GM18868 (cell line): Measurements from ENCODE around the gene LRRC7.
A peak's percentile ranks its signal among the peaks of the same experiment; 100 is the strongest.
"Not testable (repeated sequence)": the region's sequence is repeated elsewhere in the genome, so short reads cannot be mapped to it uniquely, and the experiment has no call there.

Experiments
- ATAC-seq: cut with Tn5 transposase; IDR thresholded peaks from one replicate; pipeline ENCODE4 v1.9.1; 2021; ENCODE audit warnings: mild to moderate bottlenecking, moderate library complexity; ENCODE audit not compliant: unreplicated experiment

The LRRC7 gene

DNA sequence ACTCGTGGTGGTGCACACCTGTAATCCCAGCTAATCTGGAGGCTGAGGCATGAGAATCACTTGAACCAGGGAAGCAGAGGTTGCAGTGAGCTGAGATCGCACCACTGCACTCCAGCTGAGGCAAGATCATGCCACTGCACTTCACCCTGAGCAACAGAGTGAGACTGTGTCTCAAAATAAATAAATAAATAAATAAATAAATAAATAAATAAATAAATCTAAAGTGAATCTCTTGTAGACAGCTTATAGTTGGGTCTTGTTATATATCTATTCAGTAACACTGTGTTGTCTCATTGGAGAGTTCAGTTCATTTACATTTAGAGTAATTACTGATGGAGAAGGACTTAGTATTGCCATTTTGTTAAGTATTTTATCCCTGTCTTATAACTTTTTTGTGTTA lies 379.2 kb downstream of the LRRC7 start:
- ATAC-seq: no peak

DNA sequence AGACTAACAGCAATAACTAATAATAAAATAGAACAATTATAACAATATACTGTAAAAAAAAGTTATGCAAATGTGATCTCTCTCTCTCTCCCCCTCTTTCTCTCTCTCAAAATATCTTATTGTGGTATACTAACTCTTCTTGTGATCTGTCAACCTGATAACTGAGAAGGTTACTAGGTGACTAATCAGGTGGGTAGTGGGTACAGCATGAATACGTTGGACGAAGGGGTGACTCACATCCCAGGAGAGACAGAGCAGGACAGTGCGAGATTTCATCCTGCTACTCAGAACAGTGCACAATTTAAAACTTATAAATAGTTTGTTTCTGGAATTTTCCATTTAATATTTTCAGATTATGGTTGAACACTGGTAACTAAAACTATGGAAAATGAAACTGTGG lies 380.1 kb downstream of the LRRC7 start:
- no peak for ATAC-seq

DNA sequence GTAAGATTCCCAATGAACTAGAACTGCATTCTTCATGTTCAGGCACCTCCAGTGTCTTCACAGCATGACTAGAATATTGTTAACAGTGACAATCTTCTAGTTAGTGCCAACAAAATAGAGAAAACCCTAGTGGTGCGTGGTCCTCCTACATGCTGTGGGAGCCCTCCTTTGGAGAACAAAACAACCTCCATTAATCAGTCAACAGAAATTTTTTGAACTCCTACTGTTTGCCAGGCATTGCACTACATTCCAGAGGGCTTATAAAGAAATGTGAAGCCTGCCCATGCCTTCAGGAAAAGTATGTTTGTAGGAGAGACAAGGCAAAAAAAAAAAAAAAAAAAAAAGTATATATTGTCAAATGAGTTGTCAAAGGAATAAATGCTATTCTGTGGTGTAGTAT lies 385.0 kb downstream of the LRRC7 start:
- no peak for ATAC-seq

DNA sequence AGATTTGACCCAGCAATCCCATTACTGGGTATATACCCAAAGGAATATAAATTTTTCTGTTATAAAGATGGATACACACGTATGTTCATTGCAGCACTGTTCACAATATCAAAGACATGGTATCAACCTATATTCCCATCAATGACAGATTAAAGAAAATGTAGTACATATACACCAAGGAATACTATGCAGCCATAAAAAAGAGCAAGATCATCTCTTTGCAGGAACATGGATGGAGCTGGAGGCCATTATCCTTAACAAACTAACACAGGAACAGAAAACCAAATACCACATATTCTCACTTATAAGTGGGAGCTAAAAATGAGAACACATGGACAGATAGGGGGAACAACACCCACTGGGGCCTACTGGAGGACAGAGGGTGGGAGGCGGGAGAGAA lies 394.7 kb downstream of the LRRC7 start:
- ATAC-seq: not testable (repeated sequence)

DNA sequence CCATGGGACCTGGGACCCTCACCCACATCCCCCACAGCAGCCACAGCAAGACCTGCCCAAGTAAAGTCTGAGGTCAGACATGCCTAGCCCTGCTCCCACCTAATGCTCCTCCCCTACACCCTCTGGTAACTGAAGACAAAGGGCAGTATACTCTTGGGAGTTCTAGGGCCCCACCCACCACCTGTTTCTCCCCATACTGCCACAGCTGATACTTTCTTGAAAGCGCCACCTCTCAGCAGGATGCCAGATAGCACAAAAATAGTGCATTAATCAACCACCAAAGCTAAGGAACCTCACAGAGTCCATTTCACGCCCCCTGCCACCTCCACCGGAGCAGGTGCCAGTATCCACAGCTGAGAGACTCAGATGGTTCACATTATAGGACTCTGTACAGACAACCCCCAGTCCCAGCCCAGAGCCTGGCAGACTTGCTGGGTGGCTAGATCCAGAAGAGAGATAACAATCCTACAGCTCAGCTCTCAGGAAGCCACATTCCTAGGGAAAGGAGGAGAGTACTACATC lies 399.6 kb downstream of the LRRC7 start:
- ATAC-seq: peak; percentile 37

DNA sequence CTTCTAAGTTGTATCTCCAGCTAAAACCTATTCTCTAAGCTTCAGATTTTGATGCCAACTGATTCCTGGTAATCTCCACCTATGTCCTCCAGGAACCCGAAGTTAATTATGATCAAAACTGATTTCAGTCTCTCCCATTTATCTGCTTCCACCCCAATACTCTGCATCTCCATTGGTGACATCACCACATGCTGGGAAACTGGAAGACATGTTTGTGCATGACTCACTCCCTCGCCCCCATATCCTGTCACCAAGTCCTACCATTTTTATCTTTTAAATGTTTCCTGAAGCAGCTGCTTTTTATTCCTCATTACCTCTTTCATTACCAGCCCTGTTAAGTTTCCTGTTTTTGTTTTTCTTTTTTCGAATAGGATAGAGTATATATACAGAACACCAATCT lies 409.2 kb downstream of the LRRC7 start:
- no peak for ATAC-seq

GRCh38 chr1:69982992-69983391 lies 415.3 kb downstream of the LRRC7 start:
- ATAC-seq: no peak

DNA sequence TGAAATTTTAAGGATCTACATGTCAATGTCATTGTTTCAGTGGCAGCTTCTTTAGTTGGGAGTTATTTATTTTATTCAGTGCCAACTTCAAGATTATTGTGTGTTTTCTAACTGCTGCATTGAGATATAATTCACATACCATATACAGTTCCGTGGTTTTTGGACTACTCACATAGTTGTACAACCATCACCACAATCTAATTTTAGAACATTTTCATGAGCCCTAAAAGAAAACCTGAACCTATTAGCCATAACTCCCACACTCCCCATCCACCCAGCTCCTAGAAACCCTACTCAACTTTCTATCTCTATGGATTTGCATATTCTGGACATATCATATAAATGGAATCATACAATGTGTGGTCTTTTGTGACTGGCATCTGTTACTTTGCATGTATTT lies 417.7 kb downstream of the LRRC7 start:
- ATAC-seq: no peak

GRCh38 chr1:69985901-69986439 lies 418.2 kb downstream of the LRRC7 start:
- no peak for ATAC-seq

DNA sequence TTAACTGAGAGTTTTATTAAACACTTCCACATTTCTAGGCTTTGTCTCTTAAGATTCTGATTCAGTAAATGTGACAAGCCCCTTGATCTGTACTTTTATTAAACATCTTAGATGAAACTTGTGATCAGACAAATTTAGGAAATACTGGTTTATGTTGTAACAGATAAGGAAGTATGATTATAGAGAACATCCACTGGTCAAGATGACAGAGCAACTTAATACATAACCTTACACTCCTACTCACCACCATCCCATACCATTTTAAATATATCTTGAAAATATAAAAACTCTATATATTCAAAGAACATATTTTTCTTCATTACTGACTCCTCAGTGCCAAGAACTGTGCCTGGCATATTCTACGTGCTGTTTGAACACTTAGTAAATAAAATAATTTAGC lies 420.2 kb downstream of the LRRC7 start:
- ATAC-seq: no peak

DNA sequence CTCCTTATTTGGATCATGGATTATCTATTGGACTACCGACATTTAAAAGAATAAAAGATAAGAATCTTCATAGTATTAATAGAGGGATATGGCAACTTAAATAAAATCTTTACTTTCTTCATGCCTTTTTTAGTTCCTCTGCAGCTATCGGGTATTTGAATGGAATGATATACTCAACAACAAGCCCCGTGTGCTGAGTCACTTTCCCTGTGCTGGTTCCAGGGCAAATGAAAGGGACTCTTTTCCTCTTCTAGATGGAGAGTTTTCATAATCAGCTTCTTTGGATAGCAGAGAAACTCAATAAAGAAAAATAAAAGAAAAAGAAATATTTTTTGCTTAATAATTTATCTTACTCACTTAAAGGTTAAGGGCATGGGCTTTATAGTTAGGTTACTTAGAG lies 423.9 kb downstream of the LRRC7 start:
- ATAC-seq: no peak

GRCh38 chr1:69992594-69992993 lies 424.9 kb downstream of the LRRC7 start:
- ATAC-seq: no peak

GRCh38 chr1:69993810-69994209 lies 426.1 kb downstream of the LRRC7 start:
- ATAC-seq: no peak

- no peak for ATAC-seq
Measured at GRCh38 chr1:69994241-69994640, 426.5 kb downstream of the LRRC7 start.

- ATAC-seq: no peak
Measured at GRCh38 chr1:69998847-69999246, 431.1 kb downstream of the LRRC7 start.

- ATAC-seq: no peak
Measured at GRCh38 chr1:70003211-70003908, 435.6 kb downstream of the LRRC7 start.

DNA sequence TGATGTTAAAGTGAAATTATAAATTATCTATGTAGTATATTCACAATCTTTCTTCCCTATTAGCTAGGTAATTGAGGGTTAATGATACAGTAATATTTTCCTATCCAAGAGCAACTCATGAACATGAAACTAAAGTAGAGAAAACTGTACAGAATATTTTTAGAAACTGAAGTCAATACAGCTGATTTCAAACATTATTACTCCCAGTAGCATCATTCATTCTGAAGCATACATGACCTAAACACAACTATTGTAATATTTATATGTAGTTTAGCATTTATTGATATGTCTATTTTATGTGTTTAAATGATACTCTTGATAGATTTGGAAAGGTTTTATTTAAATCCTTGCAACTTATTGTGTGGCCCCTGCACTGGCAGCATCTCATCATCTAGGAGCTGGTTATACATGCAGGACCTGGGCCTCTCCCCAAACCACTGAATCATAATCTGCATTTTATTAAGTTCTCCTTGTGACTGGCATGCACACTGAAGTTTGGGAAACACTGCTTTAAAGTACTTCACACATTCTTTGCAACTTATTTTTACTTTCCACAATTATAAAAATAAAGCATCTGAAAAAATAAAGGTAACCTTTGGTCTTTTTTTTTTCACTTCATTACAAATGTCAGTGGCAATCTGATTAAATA lies 437.8 kb downstream of the LRRC7 start:
- no peak for ATAC-seq

- no peak for ATAC-seq
Measured at GRCh38 chr1:70008660-70009059, 440.9 kb downstream of the LRRC7 start.

GRCh38 chr1:70017770-70018169 lies 450.0 kb downstream of the LRRC7 start:
- ATAC-seq: no peak

DNA sequence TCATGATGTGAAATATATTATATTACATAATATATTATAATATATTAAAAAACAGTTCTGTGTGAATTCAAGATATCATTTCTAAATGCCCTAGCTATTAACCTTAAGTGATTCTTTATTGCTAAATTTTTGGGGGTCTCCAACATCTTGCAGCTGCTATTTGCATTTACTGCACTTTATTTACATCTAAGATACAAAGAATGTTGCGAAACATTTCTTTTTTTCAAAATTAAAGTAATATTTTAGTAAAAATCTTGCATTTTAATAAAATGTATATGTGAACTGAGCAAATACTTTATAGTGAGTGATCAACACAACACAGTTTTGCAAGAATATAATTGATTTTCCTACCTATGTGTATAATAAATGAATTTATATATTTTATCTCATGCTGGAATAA lies 456.6 kb downstream of the LRRC7 start:
- ATAC-seq: no peak

DNA sequence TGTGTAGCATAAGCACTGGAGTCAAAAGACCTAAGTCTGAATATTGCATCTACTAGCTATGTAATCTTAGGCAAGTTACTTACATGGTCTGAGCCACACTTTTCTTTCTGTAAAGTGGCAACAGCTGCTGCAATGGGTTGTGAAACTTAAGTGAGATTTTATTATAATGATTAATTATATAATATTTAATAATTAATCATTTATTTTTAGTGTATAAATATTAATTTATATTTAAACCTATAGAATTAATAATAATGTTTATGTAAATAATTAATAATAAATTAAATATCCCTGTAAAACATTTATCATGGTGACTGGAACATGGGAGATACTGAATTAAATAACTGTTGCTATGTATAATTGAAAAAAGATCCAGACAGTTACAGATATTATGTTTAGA lies 457.3 kb downstream of the LRRC7 start:
- no peak for ATAC-seq

DNA sequence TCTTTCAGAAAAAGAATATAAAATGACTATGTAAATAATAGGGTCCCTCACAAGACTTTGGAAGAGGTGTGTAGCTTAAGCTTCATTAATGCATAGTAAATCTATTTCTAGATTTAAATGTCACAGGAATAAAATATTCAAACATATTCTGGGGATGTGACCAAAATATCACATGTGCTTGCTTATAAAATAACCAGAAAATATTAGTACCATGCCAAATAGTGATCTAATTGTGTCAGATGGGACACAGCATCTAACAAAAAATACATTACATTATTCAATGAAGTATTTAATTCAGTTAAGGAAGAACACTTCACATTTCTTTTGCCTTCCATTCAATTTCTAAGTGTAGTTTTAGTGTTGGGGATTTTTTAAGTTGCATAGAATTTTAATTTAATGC lies 458.1 kb downstream of the LRRC7 start:
- no peak for ATAC-seq
